ENCODE results near the gene INPP4B. TPM values are rescaled to one million over a fixed set of nuclear protein-coding genes. Genes with fewer than 3 reads are reported as not detected.

Gene INPP4B
- total and polyA plus RNA-seq, 3 donors from 2014 or later = 23.2 to 64.5 (median 55.2) TPM

DNA sequence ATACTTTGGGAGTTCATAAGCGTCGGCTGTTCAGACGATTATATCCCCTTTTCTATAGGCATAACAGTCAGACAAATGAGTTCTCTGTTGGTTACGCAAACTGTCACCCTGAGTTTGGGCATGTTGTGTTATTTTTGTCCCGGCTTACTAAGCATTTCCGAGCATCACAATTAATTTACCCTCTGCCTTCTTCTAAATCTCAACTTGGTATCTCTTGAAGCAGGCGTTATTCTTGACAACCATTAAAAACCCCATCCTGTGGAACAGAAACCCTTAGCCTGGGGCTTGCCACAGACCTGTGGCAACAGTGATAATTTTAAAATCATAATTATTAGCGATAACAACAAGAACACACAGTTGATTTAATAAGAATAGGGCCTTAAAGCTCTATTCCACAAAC, 558.7 kb downstream of the INPP4B start:
- no peak for DNase-seq
- Histone ChIP-seq H3K27me3 (no peaks in the 10 kb centered on the region), H3K9me3 (no peaks in the 10 kb centered on the region), H3K27ac (no peak overlapping the region), H3K4me3 (no peak overlapping the region), H3K4me1 (no peaks in the 10 kb centered on the region), H3K36me3 (ENCODE audit: low read depth, missing control alignments) (no peaks in the 10 kb centered on the region)
- WGBS, 2 donors = 88 to 93% methylated on average over 8 of the region's 8 CpGs
- intact Hi-C loops (cut with DNase I; ENCODE audit: low total_unique reads) = no loop called here
- TF ChIP-seq POLR2A (IDR thresholded peaks at IDR 0.05) = no peak
- no peak for TF ChIP-seq CTCF (IDR thresholded peaks at IDR 0.05)

GRCh38 chr4:142285222-142285583, 560.9 kb downstream of the INPP4B start:
- Histone ChIP-seq H3K4me1 (no peaks in the 10 kb centered on the region), H3K27ac (no peak overlapping the region), H3K4me3 (no peak overlapping the region), H3K27me3 (no peaks in the 10 kb centered on the region), H3K9me3 (no peaks in the 10 kb centered on the region), H3K36me3 (ENCODE audit: low read depth, missing control alignments) (no peaks in the 10 kb centered on the region)
- intact Hi-C loops (cut with DNase I; ENCODE audit: low total_unique reads) = no loop called here
- DNase-seq = no peak
- TF ChIP-seq CTCF (IDR thresholded peaks at IDR 0.05) = no peak
- no peak for TF ChIP-seq POLR2A (IDR thresholded peaks at IDR 0.05)

GRCh38 chr4:142284402-142285221, 561.5 kb downstream of the INPP4B start:
- intact Hi-C loops (cut with DNase I; ENCODE audit: low total_unique reads) = no loop called here
- TF ChIP-seq POLR2A (IDR thresholded peaks at IDR 0.05) = no peak
- no peak for TF ChIP-seq CTCF (IDR thresholded peaks at IDR 0.05)
- Histone ChIP-seq H3K4me3 (no peak overlapping the region), H3K4me1 (no peaks in the 10 kb centered on the region), H3K36me3 (ENCODE audit: low read depth, missing control alignments) (no peaks in the 10 kb centered on the region), H3K9me3 (no peaks in the 10 kb centered on the region), H3K27ac (no peak overlapping the region), H3K27me3 (no peaks in the 10 kb centered on the region)
- 89 to 91% methylated on average over 9 of the region's 9 CpGs for WGBS, 2 donors
- no peak for DNase-seq

GRCh38 chr4:142282870-142283431, 563.1 kb downstream of the INPP4B start:
- peak; percentile 21 for DNase-seq
- Histone ChIP-seq H3K36me3 (ENCODE audit: low read depth, missing control alignments) (no peaks in the 10 kb centered on the region), H3K9me3 (no peaks in the 10 kb centered on the region), H3K27ac (no peak overlapping the region), H3K4me3 (no peak overlapping the region), H3K27me3 (no peaks in the 10 kb centered on the region), H3K4me1 (no peaks in the 10 kb centered on the region)
- 27 to 32% methylated on average over 2 of the region's 2 CpGs for WGBS, 2 donors
- intact Hi-C loops (cut with DNase I; ENCODE audit: low total_unique reads) = no loop called here
- TF ChIP-seq CTCF (IDR thresholded peaks at IDR 0.05) = peak in 2 of 3 experiments; percentile 32 to 62
- TF ChIP-seq POLR2A (IDR thresholded peaks at IDR 0.05) = no peak

DNA sequence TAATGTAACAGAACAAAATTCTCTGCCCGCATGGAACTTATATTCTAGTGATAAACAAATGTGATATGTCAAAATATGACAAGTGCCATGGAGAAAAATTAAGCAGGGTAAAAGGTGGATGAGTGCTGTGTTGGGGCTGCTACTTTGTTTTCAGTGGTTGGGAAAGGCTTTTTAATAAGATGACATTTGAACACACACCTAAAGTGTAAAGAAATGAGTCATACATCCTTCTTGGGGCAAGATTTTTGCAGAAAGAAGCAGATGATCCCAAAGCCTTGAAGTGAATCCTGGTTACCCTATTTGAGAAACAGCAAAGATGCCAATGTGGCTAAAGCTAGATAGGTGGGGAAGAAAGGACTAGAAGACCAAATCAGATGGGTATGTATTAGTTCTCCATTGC, 564.1 kb downstream of the INPP4B start:
- DNase-seq = no peak
- Histone ChIP-seq H3K4me3 (no peak overlapping the region), H3K27me3 (no peaks in the 10 kb centered on the region), H3K27ac (no peak overlapping the region), H3K9me3 (no peaks in the 10 kb centered on the region), H3K36me3 (ENCODE audit: low read depth, missing control alignments) (no peaks in the 10 kb centered on the region), H3K4me1 (no peaks in the 10 kb centered on the region)
- TF ChIP-seq POLR2A (IDR thresholded peaks at IDR 0.05) = no peak
- WGBS, 2 donors = 88 to 95% methylated on average over 1 of the region's 1 CpG
- intact Hi-C loops (cut with DNase I; ENCODE audit: low total_unique reads) = no loop called here

Measured in testis (tissue), 3 donors.